ENCODE measurements around the gene TMEM80.
A peak's percentile ranks its signal among the peaks of the same experiment; 100 is the strongest.
"Not testable (repeated sequence)": the region's sequence is repeated elsewhere in the genome, so short reads cannot be mapped to it uniquely, and the experiment has no call there.

The TMEM80 gene

DNA sequence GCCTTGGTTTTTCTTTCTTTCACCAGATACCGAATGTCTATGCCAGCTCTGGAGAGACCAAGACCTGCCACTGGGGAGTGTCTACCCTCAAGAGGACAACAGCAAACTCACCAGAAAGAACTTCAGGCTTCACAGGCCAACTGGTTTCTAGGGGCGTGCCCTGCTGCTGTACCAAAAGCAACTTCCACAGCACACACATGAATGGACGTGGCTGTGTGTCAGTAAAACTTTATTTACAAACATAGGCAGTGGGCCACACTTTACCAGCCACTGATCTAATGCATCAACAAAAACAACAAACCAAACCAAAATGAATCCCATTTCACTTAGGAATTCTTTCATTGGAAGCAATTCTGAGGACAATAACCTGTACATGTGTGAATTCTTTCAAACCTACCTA is 17.3 kb upstream of the TMEM80 start:
- no peak overlapping the region for H3K4me3 ChIP-seq (ENCODE audit: low read depth, low read length)
- DNase-seq (ENCODE audit: low read depth), result no peak

DNA sequence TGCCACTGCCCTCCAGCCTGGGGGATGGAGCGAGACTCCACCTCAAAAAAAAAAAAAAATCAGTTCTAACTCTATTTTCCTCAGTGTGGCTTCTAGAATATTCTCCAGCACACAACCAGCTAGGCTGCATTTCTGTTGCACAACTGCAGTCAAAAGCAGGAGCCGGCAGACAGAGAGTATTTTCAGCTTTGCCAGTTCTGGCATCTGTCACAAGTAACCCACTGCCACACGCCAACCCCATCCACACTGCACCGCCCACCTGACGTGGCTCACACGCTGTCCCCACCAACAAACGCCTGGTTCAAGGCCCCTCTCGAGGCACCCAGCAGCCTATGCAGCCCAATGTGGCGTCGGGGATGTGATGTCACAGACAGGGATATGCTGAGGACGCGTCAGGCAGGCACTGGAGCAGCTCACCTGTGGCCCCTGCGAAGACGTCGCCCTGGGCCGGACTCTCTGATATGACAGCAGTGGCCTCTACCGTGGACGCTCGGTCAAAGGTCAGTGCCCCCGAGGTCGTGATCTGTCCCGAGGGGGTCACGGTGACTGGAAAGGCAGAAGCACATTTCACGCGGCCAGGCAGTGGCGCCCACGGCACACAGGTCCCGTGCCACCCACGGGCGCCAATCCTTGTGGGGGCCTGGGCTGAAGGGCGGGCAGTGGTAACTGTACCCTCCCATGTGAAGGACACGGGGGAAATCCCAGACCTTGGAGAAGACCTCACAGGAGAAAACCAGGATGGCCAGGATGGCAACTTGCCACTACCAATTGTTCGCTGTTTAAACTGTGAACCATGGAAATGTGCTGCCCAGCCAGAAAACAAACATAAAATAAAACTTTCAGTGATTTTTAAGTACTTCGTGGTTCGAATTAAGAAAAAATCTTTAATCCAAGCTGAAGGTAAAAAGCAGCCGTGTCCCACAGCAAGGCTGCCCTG is 16.1 kb upstream of the TMEM80 start:
- no peak for DNase-seq (ENCODE audit: low read depth)
- no peak overlapping the region for H3K4me3 ChIP-seq (ENCODE audit: low read depth, low read length)

DNA sequence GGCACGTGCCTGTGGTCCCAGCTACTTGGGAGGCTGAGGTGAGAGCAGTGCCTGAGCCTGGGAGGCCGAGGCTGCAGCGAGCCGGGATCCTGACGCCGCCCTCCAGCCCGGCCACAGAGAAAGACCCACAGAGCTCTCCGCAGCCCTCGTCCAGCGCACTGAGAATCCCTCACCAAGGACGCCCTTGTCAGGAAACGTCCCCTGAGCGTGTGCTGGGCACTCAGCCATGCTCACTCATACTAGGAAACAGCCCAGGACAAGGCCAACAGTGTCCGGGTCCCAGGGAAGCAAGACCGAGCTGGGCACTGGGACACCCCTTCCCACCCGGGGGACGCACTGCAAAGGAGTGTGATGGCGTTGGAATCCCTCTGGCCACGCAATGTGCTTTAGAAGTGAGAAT is 15.1 kb upstream of the TMEM80 start:
- DNase-seq (ENCODE audit: low read depth), result no peak
- H3K4me3 ChIP-seq (ENCODE audit: low read depth, low read length), result no peak overlapping the region

DNA sequence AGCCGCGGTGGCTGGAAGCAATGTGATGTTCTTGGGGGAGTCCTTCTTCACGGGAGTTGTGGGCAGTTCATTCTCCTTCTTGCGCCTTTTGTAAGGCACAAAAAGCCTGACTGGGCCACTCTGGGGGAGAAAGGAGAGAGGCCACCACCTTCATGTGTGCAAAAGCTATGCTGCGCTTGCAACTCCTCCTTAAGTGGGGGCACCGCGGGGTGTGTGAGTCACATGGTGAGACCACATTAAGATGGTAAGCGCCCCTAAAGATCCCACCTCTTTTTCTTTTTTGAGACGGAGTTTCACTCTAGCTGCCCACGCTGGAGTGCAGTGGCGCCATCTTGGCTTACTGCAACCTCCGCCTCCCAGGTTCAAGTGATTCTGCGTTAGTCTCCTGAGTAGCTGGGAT is 14.6 kb upstream of the TMEM80 start:
- DNase-seq (ENCODE audit: low read depth), result no peak

DNA sequence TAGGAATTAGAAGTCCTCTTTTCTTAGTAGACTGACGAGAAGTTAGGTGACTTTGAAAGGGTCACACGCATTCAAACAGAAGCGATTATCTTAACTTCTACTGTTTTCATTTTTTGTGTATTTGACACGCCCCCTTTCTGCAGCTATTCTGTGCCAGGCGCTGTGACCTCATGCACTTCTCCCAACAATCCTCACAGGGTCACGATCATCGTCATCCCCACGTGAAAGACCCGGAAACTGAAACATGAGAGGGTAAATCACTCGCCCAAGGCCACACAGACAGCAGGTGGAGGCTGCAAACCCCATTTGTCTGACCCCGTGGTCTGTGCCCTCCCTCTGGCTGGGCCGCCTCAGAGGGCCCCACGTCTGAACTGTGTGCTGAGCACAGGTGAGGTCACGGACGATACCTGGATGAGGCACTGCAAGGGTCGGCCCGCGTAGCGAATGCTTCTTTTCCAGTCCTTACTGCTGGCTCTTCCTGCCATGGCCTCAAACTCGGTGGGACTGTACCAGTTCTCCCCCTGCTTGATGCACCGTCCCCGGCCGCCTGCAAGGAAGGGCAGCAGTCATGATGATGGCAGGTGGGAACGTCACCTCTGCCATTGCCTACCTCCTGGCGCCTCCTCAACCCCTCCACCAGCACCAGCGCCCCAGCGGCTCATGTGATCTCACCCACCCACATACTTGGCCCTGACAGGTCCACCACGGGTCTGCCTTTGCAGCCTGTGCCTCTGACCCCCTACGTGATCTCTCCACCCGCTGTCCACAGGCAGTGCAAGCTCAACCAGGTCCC is 9.0 kb upstream of the TMEM80 start:
- no peak overlapping the region for H3K4me3 ChIP-seq (ENCODE audit: low read depth, low read length)
- DNase-seq (ENCODE audit: low read depth), result no peak

More for the DNA sequence above, 14.6 kb upstream of the TMEM80 start:
- H3K4me3 ChIP-seq (ENCODE audit: low read depth, low read length), result no peak overlapping the region

DNA sequence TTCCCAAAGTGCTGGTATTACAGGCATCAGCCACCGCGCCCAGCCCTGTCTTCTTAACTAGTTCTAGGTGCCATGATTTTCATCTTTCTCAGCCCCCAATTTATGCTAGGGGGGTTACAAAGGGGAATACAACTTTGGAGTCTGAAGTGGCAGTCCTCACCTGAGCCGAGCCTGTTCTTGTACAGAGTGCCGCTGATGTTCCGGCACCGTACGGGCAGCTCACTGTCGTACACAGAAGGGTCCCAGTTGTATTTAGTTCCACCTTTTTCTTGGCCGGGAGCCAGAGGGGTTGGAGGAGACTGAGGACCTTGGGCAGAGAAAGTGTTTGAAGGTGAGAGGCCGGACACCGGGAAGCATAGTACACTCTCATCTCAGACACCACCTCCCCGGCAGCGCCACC is 7.9 kb upstream of the TMEM80 start:
- no peak for DNase-seq (ENCODE audit: low read depth)
- no peak overlapping the region for H3K4me3 ChIP-seq (ENCODE audit: low read depth, low read length)

DNA sequence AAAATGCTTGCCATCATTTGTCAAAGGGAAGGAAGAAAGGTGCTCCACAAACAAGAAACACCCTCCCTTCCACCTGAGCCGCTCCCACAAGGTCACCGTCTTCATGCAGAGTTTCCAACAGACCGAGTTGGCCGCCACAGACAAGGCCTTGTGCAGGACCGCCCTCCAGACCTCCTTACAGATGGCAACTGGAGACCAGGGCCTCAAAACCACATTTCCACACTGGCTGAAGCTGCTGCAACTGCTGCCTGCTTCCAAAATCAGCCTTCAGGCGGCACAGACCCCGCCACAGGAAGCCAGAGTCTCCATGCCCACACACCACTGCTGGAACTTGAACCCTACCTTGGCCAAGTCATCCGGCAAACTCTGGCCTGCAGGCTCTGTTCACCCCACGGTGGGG is 6.9 kb upstream of the TMEM80 start:
- no peak for DNase-seq (ENCODE audit: low read depth)
- no peak overlapping the region for H3K4me3 ChIP-seq (ENCODE audit: low read depth, low read length)

DNA sequence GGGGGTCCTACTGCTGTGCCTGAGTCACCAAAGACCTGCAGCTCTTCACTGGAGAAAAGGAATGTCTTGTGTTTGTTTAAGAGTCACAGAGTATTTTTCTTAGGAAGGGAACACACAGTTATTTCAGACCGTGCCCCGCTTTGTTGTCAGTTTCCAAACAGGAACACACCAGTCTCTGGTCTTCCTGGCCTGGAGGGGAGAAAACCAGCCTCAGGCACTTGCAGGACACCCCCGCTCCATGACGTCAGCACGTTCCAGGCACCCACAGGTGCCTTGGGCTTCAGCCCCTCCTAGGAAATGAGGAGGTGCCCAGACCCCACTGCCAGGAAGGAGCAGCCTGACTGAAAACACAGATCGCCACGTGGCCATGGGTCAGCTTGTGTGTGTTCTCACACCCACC is 6.0 kb upstream of the TMEM80 start:
- H3K4me3 ChIP-seq (ENCODE audit: low read depth, low read length), result no peak overlapping the region
- DNase-seq (ENCODE audit: low read depth), result no peak

DNA sequence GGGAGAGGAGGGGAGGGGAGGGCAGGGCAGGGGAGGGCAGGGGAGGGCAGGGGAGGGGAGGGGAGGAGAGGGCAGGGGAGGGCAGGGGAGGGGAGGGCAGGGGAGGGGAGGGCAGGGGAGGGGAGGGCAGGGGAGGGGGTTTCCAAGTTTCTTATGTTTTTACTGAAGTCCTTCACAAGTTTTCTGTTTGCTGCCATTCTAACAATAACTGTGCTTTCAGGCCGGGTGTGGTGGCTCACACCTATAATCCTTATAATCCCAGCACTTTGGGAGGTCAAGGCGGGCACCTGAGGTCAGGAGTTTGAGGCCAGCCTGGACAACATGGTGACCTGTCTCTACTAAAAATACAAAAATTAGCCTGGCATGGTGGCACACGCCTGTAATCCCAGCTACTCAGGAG is 5.4 kb upstream of the TMEM80 start:
- not testable (repeated sequence) for H3K4me3 ChIP-seq (ENCODE audit: low read depth, low read length)

DNA sequence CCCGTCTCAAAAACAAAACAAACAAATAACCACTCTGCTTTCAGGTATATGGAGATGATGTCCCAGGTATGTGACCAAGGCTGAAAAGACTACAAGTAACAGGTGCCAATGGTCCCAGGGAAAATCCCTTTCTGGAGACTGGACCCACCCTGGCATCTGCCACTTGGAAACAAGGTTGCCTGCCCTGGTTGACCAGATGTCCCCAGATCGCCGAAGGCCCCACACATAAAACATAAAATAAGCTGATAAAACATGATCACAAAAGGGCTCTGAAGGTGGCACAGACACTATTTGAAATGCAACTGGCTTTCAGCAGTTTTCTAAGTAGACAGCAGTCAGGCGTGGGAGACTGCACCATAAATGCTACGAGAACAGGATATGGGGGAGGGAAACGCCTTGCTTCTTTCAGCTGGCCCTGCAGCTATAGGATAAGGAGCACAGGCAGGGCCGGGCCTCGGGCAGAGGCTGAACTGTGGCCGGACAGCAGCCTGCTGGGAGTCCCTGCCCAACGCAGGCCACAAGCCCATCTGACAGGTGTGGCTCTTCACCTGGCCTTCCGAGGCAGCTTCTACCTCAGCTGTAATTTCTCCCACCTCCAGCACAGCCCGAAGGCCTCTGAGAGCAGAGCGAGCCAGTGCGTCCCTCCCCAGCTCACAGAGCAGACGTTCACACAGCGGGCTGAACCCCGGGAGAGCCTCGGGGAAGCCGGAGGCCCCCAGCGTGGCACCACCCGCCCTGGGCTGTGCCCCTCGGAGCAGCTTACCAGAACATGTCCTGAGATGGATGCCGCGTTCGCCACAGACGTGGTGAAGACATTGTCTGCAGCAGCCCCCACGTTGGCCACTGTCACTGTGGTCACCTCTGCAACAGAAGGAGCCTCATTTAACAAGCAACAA is 4.6 kb upstream of the TMEM80 start:
- no peak for DNase-seq (ENCODE audit: low read depth)
- no peak overlapping the region for H3K4me3 ChIP-seq (ENCODE audit: low read depth, low read length)

More for the DNA sequence above, 5.4 kb upstream of the TMEM80 start:
- not testable (repeated sequence) for DNase-seq (ENCODE audit: low read depth)

DNA sequence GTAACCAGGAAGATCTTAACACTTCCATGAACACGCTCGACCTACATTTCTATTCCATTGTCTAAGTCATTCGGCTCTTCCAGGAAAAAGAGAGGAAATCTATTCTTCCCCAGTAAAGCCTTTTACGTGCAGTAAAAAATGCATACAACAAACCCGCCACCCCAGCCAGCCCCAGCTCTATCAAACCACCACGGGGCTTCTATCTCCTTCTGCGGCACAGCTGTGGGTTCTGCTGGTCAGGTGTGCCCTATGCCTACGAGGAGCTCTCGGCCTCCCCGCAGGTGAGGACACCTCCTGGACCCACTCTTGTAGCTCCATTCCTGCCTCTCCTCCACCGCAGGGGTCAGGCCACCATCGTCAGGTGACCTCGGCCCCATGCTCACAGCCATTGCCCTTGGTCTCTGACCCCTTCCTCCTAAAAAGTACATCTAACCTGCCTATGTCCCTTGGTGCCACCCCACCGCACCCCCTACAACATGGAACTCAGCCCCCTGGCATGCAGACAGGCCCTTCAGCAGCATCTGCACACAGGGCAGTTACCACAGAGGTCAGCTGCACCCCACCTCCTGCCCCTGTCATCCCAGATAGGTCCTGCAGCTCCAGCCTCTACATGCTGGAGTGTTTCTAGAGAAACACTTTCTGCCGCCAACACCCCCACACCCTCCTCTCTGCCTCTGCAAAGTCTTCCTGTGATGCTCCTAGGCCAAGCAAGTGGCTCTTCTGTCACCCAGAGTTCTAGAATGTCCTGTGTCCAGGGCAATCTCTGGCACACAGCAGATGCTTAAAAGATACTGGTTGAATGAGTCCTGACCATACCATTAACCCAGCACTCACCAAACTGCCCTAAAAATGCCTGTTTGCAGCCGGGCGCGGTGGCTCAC is 3.7 kb upstream of the TMEM80 start:
- DNase-seq (ENCODE audit: low read depth), result no peak
- no peak overlapping the region for H3K4me3 ChIP-seq (ENCODE audit: low read depth, low read length)

DNA sequence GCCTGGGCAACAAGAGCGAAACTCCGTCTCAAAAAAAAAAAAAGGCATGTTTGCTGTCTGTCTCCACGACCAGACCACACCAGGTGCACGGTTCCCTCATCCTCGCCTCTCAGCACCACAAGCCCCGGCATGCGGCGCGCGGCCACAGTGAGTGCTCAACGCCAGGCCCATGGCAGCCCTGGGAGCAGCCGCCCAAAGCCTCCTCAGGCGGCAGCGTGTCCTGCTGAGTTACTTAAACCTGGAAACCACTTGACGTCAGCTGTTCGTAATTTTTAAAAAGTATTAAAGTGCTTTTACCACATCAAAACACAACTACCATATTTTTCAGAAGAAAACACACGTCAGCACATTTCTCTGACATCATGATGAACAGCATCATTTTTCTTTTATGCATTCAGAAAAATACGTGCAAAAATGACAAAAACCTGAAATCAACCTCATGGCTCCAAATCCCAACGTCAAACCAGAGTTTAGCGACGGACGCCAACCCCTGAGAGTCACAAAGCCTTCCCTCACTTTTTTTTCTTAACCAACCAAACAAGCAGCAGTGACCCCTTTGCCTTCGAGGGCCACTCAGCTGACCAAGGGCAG is 2.7 kb upstream of the TMEM80 start:
- DNase-seq (ENCODE audit: low read depth), result no peak
- H3K4me3 ChIP-seq (ENCODE audit: low read depth, low read length), result peak overlapping the region; percentile 90

DNA sequence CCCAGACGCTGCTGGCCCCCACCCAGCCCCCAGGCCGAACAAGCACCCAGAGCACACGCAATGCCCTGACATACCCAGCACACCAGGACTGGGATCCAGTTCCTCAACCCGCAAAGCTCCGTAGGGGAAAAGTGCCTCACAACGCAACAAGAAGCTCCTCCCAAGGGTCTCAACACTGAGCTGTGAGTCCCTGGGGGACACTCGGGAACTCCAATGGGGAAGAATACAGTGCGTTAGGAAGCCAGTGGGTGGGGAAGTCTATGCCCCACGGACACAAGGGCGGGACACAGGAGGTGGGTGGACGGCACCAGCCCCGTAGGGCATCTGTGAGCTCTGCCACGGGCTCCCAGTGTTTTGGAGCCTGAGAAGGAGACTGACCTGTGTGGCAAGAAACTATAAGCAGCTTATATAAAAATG is 2.2 kb upstream of the TMEM80 start:
- H3K4me3 ChIP-seq (ENCODE audit: low read depth, low read length), result peak overlapping the region; percentile 90

DNA sequence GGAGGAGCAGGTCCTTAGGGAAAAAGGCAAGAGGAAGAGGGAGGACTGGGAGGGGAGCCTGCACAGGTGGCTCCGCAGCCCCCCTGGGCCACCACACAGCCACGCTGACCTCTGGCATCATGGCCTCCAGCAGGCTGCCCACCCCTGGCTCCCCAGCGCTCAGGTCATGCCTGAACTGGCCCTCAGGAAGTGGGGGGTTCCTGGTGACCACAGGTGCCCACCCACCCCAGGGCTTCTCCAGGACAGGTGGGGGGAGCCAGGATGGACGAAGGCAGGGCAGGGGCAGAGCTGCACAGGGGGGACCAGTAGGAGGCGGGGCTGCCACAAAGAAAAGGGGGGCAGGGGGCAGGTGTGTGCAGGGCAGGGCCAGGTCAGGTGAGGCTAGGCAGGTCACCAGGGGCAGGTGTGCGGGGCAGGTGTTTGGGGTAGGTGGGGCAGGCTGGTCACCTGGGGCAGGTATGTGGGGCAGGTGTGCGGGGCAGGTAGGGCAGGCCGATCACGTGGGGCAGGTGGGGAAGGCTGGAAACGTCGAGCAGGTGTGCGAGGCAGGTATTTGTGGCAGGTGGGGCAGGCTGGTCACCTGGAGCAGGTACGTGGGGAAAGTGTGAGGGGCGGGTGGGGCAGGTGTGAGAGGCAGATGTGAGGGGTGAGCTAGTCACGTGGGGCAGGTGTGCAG is 1.6 kb upstream of the TMEM80 start:
- DNase-seq (ENCODE audit: low read depth), result no peak

More for the DNA sequence above, 2.2 kb upstream of the TMEM80 start:
- no peak for DNase-seq (ENCODE audit: low read depth)

DNA sequence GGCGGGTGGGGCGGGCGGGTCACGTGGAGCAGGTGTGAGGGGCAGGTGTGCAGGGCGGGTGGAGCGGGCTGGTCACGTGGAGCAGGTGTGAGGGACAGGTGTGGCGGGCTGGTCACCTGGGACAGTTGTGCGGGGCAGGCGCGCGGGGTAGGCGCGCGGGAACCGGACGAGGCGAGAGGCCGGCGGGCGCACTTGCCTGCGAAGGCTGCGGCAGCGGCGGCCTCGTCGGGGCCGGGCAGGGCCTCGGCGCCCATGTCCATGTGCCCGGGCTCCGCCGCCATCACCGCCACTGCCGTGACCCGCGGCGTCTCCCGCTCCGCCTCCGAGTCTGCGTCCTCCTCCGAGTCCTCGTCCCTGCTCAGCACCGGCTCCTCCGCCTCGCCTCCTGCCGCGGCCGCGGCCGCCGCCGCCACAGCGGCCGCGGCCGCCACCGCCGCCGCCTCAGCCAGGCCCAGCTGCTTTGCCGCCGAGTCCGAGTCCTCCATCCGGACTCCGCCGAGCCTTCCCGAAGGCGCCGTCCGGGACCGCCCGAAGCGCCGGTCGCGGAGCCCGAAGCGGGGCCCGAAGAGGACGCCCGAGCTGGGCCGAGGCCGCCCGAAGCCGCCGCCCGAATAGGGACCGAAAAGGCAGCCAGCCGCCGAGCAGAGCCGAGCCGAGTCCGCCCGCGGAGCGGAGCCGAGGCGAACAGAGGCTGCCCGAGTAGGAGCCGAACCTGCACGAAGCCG is 891 bp upstream of the TMEM80 start, which contains the start of gene DEAF1:
TSS of gene DEAF1 (minus strand) at position 660 of the 725 bp plus-strand sequence. CDS start at position 485, 175 bp downstream.
- H3K4me3 ChIP-seq (ENCODE audit: low read depth, low read length), result peak within 1 kb of the TSS; percentile 90
- peak; percentile 82 for DNase-seq (ENCODE audit: low read depth)

More for the DNA sequence above, 1.6 kb upstream of the TMEM80 start:
- H3K4me3 ChIP-seq (ENCODE audit: low read depth, low read length), result peak overlapping the region; percentile 90

DNA sequence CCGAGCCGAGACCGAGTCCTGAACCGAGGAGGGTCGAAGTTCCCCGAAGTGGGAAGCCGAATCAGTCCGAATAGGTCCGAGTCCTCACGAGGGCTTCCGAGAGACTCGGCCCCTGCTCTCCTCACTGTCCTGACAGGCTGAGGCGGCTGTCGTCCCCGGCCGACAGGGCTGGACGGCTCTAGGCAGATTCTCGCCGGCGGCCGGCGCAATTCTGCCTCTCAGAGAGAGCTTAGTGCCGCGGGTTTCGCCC is 403 bp upstream of the TMEM80 start:
- peak overlapping the region; percentile 90 for H3K4me3 ChIP-seq (ENCODE audit: low read depth, low read length)

DNA sequence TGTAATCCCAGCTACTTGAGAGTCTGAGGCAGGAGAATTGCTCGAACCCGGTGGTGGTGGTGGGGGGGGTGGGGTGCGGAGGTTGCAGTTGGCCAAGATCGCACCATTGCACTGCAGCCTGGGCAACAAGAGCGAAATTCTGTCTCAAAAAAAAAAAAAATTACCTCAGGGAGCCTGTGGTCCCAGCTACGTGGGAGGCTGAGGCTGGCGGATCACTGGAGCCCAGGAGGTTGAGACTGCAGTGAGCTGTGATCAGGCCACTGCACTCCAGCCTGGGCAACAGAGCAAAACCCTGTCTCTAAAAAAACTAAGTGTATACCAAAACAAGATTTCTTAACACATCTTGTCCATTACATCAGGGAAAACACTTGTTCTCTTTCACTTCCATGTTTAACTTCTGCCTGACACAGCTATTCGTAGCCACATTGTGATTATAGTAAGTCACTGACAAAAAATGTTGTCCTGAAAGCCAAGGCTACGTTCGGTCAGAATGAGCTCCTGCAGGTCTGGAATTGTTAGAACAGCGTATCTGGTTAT is 1.4 kb downstream of the TMEM80 start:
- DNase-seq (ENCODE audit: low read depth), result peak; percentile 33
- no peak overlapping the region for H3K4me3 ChIP-seq (ENCODE audit: low read depth, low read length)

More for the DNA sequence above, 403 bp upstream of the TMEM80 start:
- DNase-seq (ENCODE audit: low read depth), result no peak
